Stimulated activated CD8-positive, alpha-beta memory T cell treated with anti-CD3 and anti-CD28 coated beads, Interleukin-15, amount 100 ng/mL, for 48 hours (primary cell): ENCODE data around the gene NEMF.
"Not testable (repeated sequence)": the region's sequence is repeated elsewhere in the genome, so short reads cannot be mapped to it uniquely, and the experiment has no call there.

Experiments used
- DNase-seq, 2 donors: peaks; one replicate each; pipeline ENCODE4 v3.0.0-alpha.2; 2020; ENCODE audit warnings: low read depth in 2 of 2

The NEMF gene

DNA sequence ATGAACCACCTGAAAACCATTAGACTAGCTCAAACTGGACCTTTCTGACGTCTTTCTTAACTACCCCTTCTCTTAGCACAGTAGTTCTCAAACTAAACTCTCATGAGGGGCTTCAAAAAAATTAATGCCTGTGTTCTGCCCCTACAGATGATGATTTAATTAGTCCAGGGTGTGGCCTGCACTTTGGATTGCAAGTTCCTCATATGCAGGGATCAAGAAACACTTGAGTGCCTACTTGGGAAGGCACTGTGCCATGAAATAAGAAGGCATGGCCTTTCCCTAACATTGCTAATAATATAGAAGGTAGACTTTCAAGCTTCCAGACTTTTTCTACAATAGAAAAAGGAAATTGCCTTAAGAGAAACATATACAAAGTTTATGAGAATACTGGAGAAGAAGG lies 107.4 kb downstream of the NEMF start:
- DNase-seq, result no peak

DNA sequence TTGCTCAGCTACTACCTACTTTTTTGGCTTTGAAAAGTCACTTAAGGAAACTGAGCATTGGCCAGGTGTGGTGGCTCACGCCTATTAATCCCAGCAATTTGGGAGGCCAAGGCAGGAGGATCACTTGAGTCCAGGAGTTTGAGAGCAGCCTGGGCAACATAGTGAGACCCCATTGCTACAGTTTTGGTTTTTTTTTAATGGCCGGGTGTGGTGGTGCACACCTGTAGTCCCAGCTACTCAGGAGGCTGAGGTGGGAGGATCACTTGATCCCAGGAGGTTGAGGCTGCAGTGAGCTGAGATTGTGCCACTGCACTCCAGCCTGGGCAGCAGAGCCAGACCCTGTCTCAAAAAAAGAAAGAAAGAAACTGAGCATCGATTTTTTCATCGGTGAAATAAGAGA lies 116.9 kb downstream of the NEMF start:
- DNase-seq, result not testable (repeated sequence)

DNA sequence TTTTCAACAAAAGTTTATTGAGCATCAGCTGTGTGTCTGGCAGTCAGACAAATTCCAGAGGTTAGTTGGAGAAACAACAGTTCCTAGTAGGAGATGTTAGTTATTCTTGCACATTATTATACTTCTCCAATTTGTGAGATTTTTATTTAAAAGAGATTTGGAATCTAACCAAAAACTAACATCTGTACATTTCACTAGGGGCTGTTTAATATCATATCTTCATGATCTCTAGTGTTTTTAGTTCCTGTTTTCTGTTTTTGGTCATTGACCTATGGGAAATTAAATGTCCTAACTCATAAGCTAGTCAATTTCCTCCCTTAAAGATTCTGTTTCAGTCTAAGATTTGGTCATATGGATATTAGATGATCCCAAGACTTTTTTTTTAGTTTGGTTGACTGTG lies 118.8 kb downstream of the NEMF start:
- no peak for DNase-seq

DNA sequence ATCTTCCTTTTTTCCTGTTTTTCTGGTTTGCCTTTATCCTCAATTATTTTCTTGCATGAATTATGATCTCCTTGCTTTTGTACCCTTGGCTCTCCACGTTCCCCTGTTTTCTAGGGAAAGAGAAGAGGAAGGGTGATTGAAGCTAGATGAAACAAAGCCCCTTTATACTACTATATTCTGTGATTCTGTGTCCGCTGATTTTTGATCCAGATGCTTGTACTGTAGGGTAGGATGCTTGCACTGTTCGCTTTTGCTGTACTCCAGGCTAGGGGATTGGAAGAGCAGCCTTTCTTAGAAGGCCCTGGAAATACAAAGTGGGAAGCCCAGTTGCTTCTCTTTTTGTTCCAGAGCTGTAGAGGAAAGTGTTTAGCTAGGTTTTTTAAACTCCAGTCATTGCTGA lies 119.7 kb downstream of the NEMF start:
- DNase-seq, result no peak
